Choroid plexus epithelial cell (primary cell): ENCODE measurements around the gene FRMPD2.
"Not testable (repeated sequence)": the region's sequence is repeated elsewhere in the genome, so short reads cannot be mapped to it uniquely, and the experiment has no call there.

Experiments used
- DNase-seq: peaks from one replicate; pipeline ENCODE4 v3.0.0-alpha.2; 2010; ENCODE audit warnings: low read depth
- H3K4me3 ChIP-seq: 2 replicates; pipeline ENCODE4 v1.5.1; 2011; ENCODE audit warnings: low read depth, mild to moderate bottlenecking, control low read depth, low read length, moderate library complexity
- CTCF ChIP-seq: conservative IDR thresholded peaks from 2 replicates; pipeline ENCODE4 v1.5.1; 2011; ENCODE audit warnings: low read depth, mild to moderate bottlenecking, control low read depth, inconsistent platforms, low read length, moderate library complexity

The FRMPD2 gene

GRCh38 chr10:48184224-48184623, 90.3 kb downstream of the FRMPD2 start:
- DNase-seq: no peak
- H3K4me3 ChIP-seq: no peak overlapping the region
- TF ChIP-seq CTCF: no peak

- not testable (repeated sequence) for DNase-seq
Observed at GRCh38 chr10:48172715-48173114, 101.8 kb downstream of the FRMPD2 start.

GRCh38 chr10:48160670-48161069, 113.8 kb downstream of the FRMPD2 start:
- DNase-seq, H3K4me3 ChIP-seq: not testable (repeated sequence)

More at GRCh38 chr10:48172715-48173114, 101.8 kb downstream of the FRMPD2 start:
- H3K4me3 ChIP-seq: not testable (repeated sequence)

- not testable (repeated sequence) for H3K4me3 ChIP-seq, DNase-seq
Observed at GRCh38 chr10:48160163-48160562, 114.3 kb downstream of the FRMPD2 start.

GRCh38 chr10:48154211-48155140, 120.0 kb downstream of the FRMPD2 start:
- not testable (repeated sequence) for DNase-seq, H3K4me3 ChIP-seq

- not testable (repeated sequence) for H3K4me3 ChIP-seq
Observed at GRCh38 chr10:48147643-48148042, 126.9 kb downstream of the FRMPD2 start.

GRCh38 chr10:48143721-48144642, 130.5 kb downstream of the FRMPD2 start:
- not testable (repeated sequence) for DNase-seq, H3K4me3 ChIP-seq

More at GRCh38 chr10:48147643-48148042, 126.9 kb downstream of the FRMPD2 start:
- DNase-seq: not testable (repeated sequence)

DNA sequence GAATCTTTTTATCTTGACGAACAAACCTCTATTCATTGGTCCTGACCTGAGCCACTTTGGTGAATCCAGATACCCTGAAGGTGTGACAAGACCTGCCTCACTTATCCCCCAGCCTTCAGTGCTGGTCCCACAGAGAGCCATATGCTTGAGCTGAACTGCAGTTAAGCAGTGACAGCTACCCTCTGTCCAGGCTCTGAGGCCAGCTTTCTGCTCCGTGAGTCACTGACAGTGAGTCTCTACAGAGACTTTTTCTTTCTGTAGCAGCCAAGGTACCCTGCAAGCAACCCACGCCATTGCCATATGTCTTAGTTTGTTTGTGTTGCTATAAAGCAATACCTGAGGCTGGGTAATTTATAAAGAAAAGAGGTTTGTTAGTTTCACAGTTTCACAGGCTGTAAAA, 133.5 kb downstream of the FRMPD2 start:
- not testable (repeated sequence) for DNase-seq, H3K4me3 ChIP-seq

- H3K4me3 ChIP-seq, DNase-seq: not testable (repeated sequence)
Observed at GRCh38 chr10:48139953-48140850, 134.3 kb downstream of the FRMPD2 start.

DNA sequence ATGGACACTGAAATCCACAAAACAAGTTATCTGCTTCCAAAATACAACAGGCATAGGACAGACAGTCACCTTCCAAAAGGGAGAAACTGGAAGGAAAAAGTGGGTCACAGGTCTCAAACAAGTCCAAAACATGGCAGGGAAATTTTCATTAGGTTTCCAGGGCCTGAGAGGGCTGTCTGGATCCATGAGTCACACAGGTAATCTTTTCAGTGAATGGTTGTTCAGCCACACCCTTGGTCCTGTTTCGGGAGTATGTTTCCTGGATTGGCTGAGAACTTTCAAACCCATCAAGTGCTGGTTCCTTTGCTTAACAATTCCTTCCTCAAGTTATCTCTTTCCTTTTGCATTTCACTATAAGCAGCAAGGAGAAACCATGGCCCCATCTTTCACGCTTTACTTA, 145.5 kb downstream of the FRMPD2 start:
- DNase-seq, H3K4me3 ChIP-seq: not testable (repeated sequence)

GRCh38 chr10:48126251-48126650, 148.2 kb downstream of the FRMPD2 start:
- not testable (repeated sequence) for H3K4me3 ChIP-seq, DNase-seq

- H3K4me3 ChIP-seq: not testable (repeated sequence)
- TF ChIP-seq CTCF: peak; percentile 27
- peak; percentile 2 for DNase-seq
Observed at GRCh38 chr10:48125631-48126030, 148.9 kb downstream of the FRMPD2 start.

- not testable (repeated sequence) for H3K4me3 ChIP-seq, DNase-seq
Observed at GRCh38 chr10:48122618-48123017, 151.9 kb downstream of the FRMPD2 start.

DNA sequence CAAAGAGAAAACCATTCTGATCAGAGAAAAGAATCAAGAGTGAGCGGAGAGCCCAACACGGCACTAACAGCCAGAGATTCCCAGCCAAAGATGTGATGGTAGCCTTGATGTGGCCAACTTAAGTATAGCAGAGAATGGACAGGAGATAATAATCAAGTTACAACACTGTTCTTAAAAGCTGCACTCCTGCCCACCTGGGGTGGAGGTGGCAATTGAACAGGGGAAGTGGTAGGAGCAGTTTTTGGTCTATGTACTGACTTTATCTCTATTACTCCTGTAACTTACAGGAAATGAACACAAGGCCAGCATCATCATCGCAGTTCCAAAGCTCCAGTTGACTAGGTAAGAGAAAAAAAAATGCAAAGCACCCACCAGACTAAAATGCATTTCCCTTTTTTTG, 164.2 kb downstream of the FRMPD2 start:
- not testable (repeated sequence) for H3K4me3 ChIP-seq, DNase-seq
